K562 (cell line): ENCODE data around the gene PLCB1. TPM values are rescaled to one million over a fixed set of nuclear protein-coding genes. Genes with fewer than 3 reads are reported as not detected.

Experiments used
- ATAC-seq: fragments of 200-7000 bp; cut with Tn5 transposase; 3 replicates; pipeline ENCODE4 v1.9.1; 2020; ENCODE audit warnings: moderate library complexity
- BruUV-seq: library from RNA; stranded (reverse); fragments of 400-500 nt; replicated peaks from 2 replicates; lab custom pipeline; 2021; lab: Mats Ljungman, UMichigan
- CTCF ChIA-PET: fragments of 300-600 bp; formaldehyde crosslinking; extraction: SDS; loops from one replicate; lab custom pipeline; 2021; ENCODE audit warnings: low intra/inter-chr PET ratio; lab: Yijun Ruan, JAX
- POLR2A ChIA-PET: fragments of 300-600, 350-650 bp; sonication (Branson Sonifier 250); formaldehyde crosslinking; extraction: SDS; loops from one replicate; lab custom pipeline; 2021; ENCODE audit warnings: antibody characterized with exemption, inconsistent platforms; lab: Yijun Ruan, JAX
- DNase-seq, 4 experiments: peaks; one replicate each; pipeline versions ENCODE4 v3.0.0 to v3.0.0-alpha.2; 2011 to 2018; ENCODE audit warnings: low spot score in 3 of 4, mixed read lengths in 3 of 4; ENCODE audit errors: extremely low read depth in 1 of 4
- FAIRE-seq: peaks from 2 replicates; lab custom pipeline; 2011; peaks lifted over from hg19 to GRCh38; lab: Jason Lieb, UNC
- H2AFZ ChIP-seq: 2 replicates; pipeline ENCODE4 v1.6.0; 2011; ENCODE audit warnings: low read depth, low read length, control low read depth, inconsistent platforms
- H3K27ac ChIP-seq: fragments of 200-600 bp; 3 replicates; pipeline ENCODE4 v1.8.0; 2011; ENCODE audit warnings: low read depth, mild to moderate bottlenecking, control low read depth, inconsistent platforms, low read length, moderate library complexity, mixed read lengths; ENCODE audit errors: extremely low read depth
- H3K27me3 ChIP-seq, 2 experiments: fragments of 300-600 bp in 1 of 2; 2 replicates in 1 of 2; 3 replicates in 1 of 2; pipeline versions ENCODE4 v1.6.0 to v1.8.0; 2011; ENCODE audit warnings: inconsistent platforms in 2 of 2, low read length in 2 of 2, mild to moderate bottlenecking in 1 of 2, mixed read lengths in 1 of 2, moderate library complexity in 1 of 2; ENCODE audit not compliant: control insufficient read depth in 2 of 2, insufficient read depth in 2 of 2
- H3K36me3 ChIP-seq: fragments of 300-600 bp; 3 replicates; pipeline ENCODE4 v1.8.0; 2011; ENCODE audit warnings: mild to moderate bottlenecking, low read length, inconsistent platforms; ENCODE audit not compliant: control insufficient read depth, insufficient read depth
- H3K4me1 ChIP-seq, 2 experiments: fragments of 200-600 bp in 1 of 2; replicated peaks in 1 of 2; 2 replicates in 1 of 2; 3 replicates in 1 of 2; pipeline versions ENCODE4 v1.5.1 to v1.8.0; 2011; ENCODE audit warnings: inconsistent platforms in 2 of 2, low read length in 2 of 2, mild to moderate bottlenecking in 1 of 2, mixed read lengths in 1 of 2, moderate library complexity in 1 of 2; ENCODE audit not compliant: control insufficient read depth in 2 of 2, insufficient read depth in 2 of 2
- H3K4me2 ChIP-seq: 2 replicates; pipeline ENCODE4 v1.6.1; 2011; ENCODE audit warnings: low read length, control low read depth, inconsistent platforms, mixed read lengths; ENCODE audit not compliant: insufficient read depth
- H3K4me3 ChIP-seq: fragments of 200-600 bp; sonication (generic), shearing (Covaris generic); 2 replicates; pipeline ENCODE4 v1.5.1; 2016; ENCODE audit warnings: control low read depth, inconsistent platforms
- H3K79me2 ChIP-seq: fragments of 200-600 bp; 3 replicates; pipeline ENCODE4 v1.8.0; 2011; ENCODE audit warnings: low read length, inconsistent platforms; ENCODE audit not compliant: control insufficient read depth, insufficient read depth
- H3K9ac ChIP-seq, 2 experiments: 2 replicates each; pipeline versions ENCODE4 v1.6.0 to v1.6.1; 2011; ENCODE audit warnings: low read depth in 2 of 2, low read length in 2 of 2, control low read depth in 1 of 2, inconsistent platforms in 1 of 2, mild to moderate bottlenecking in 1 of 2, mixed read lengths in 1 of 2; ENCODE audit not compliant: insufficient read depth in 1 of 2
- H3K9me1 ChIP-seq: one replicate; pipeline ENCODE4 v1.6.0; 2011; ENCODE audit warnings: inconsistent platforms, mild to moderate bottlenecking, low read length, moderate library complexity; ENCODE audit not compliant: control insufficient read depth, insufficient read depth
- H3K9me3 ChIP-seq: replicated peaks from 2 replicates; pipeline ENCODE4 v1.5.1; 2011; ENCODE audit warnings: low read depth, low read length, inconsistent platforms; ENCODE audit not compliant: control insufficient read depth, insufficient read depth
- H4K20me1 ChIP-seq: replicated peaks from 2 replicates; pipeline ENCODE4 v1.6.1; 2011; ENCODE audit warnings: low read length, inconsistent platforms, mixed read lengths; ENCODE audit not compliant: control insufficient read depth, insufficient read depth
- ATF2 ChIP-seq: sonication (generic); formaldehyde crosslinking; IDR thresholded peaks from 2 replicates; pipeline ENCODE4 v1.8.1; 2022; ENCODE audit warnings: missing genetic modification reagents
- FOXA3 ChIP-seq, 2 experiments: fragments of 450-650 bp in 1 of 2; sonication (generic) in 1 of 2; formaldehyde crosslinking; IDR thresholded peaks in 1 of 2; conservative IDR thresholded peaks in 1 of 2; 2 replicates each; pipeline versions ENCODE4 v1.4.0 to v1.8.0; 2020 to 2022; ENCODE audit warnings: mild to moderate bottlenecking in 2 of 2, missing genetic modification reagents in 1 of 2
- JUN ChIP-seq, 2 experiments: sonication (generic) in 1 of 2; formaldehyde crosslinking in 1 of 2; IDR thresholded peaks; 2 replicates each; pipeline versions ENCODE4 v1.6.1 to v1.8.0; 2012 to 2022; ENCODE audit warnings: borderline replicate concordance in 2 of 2, mild to moderate bottlenecking in 2 of 2, improper control_type of control experiment in 1 of 2, low read depth in 1 of 2, low read length in 1 of 2, missing genetic modification reagents in 1 of 2
- PURB ChIP-seq: sonication (generic); formaldehyde crosslinking; IDR thresholded peaks from 2 replicates; pipeline ENCODE4 v1.9.0; 2021; ENCODE audit warnings: low read depth, mild to moderate bottlenecking, missing genetic modification reagents
- SP2 ChIP-seq: IDR thresholded peaks from 2 replicates; pipeline ENCODE4 v1.6.1; 2011; ENCODE audit warnings: mild to moderate bottlenecking, low read depth, low read length, moderate library complexity; ENCODE audit not compliant: poor library complexity, severe bottlenecking; ENCODE audit errors: extremely low read depth
- TFE3 ChIP-seq: fragments of 450-650 bp; formaldehyde crosslinking; IDR thresholded peaks from 2 replicates; pipeline ENCODE4 v1.4.0; 2020; ENCODE audit warnings: mild to moderate bottlenecking, mixed read lengths
- ZBTB49 ChIP-seq: sonication (generic); formaldehyde crosslinking; IDR thresholded peaks from 2 replicates; pipeline ENCODE4 v1.8.0; 2022; ENCODE audit warnings: missing genetic modification reagents, mild to moderate bottlenecking, borderline replicate concordance
- ZNF507 ChIP-seq: conservative IDR thresholded peaks from 2 replicates; pipeline ENCODE4 v1.6.1; 2017; ENCODE audit warnings: missing genetic modification characterization, missing compliant biosample characterization
- WGBS: fragments of 100-300 bp; shearing (Covaris generic); methylation state at CpG from one replicate; pipeline ENCODE4 v1.1.6; 2016; ENCODE audit warnings: low coverage, mixed read lengths; ENCODE audit not compliant: insufficient coverage; ENCODE audit errors: missing lambda C conversion rate; 5-methylcytosine and 5-hydroxymethylcytosine counted together
- in situ Hi-C: fragments of 300-500 bp; cut with MboI; formaldehyde crosslinking; loops from 4 replicates; pipeline ENCODE4 v1.15.0; 2018; ENCODE audit warnings: inconsistent platforms, mixed read lengths
- intact Hi-C: fragments of 100-400 bp; cut with micrococcal nuclease; formaldehyde crosslinking; loops from 2 replicates; pipeline ENCODE4 v1.14.2; 2022
- polyA plus RNA-seq, 8 experiments: library from polyadenylated mRNA; depleted of rRNA in 4 of 8; stranded (reverse) in 5 of 8; unstranded in 3 of 8; fragments of >200 nt; fragmentation: Nextera tagmentation in 2 of 8; fragmentation: Illumina TruSeq in 1 of 8; extraction: Ambion mirVana in 2 of 8; extraction: Trizol in 1 of 8; gene quantifications; 2 replicates each; pipeline versions ENCODE4 v1.2.1 to v1.2.3, GENCODE V29; 2011 to 2014; ENCODE audit warnings: inconsistent platforms in 1 of 8, missing spikeins in 1 of 8
- total RNA-seq, 7 experiments: library from RNA; depleted of rRNA in 6 of 7; stranded (reverse); fragments of >200 nt in 6 of 7; fragmentation: Illumina TruSeq in 2 of 7; extraction: Trizol in 2 of 7; gene quantifications; 2 replicates each; pipeline versions ENCODE4 v1.2.1 to v1.2.3, GENCODE V29; 2011 to 2021; ENCODE audit warnings: low replicate concordance in 1 of 7
- TF ChIP-seq, protein P1 (sequence below): fragments of 450-650 bp; IDR thresholded peaks from 2 replicates; pipeline ENCODE4 v1.6.1; 2018; ENCODE audit not compliant: partially characterized antibody

Gene PLCB1
- total and polyA plus RNA-seq, 9 of the 15 experiments (the other 6 are each of a cell fraction or from before 2014, with no cell fraction given), result 0.34 to 3.1 (median 1.3) TPM

DNA sequence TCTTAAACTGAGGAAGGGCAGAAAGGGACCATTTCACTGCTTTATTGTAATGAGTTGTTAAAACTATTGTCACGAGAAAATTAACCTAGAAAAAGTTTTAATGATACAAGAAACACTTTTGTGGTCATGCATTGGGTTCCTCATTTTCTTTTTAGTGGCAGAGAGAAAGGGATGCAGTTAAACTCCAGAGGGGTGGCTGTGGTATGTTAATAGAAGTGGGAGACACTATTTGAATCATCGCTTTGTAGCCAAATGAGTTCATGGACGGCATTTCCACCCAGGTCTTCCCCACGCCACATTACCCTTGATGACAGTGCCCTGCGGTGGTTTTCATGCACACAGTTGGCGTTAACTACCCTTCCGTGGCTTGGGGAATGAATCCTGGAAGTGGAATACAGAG, 235.6 kb downstream of the PLCB1 start (continued):
- TF ChIP-seq ZBTB49 (CRISPR knock-in tag), result no peak
- no peak for TF ChIP-seq SP2

DNA sequence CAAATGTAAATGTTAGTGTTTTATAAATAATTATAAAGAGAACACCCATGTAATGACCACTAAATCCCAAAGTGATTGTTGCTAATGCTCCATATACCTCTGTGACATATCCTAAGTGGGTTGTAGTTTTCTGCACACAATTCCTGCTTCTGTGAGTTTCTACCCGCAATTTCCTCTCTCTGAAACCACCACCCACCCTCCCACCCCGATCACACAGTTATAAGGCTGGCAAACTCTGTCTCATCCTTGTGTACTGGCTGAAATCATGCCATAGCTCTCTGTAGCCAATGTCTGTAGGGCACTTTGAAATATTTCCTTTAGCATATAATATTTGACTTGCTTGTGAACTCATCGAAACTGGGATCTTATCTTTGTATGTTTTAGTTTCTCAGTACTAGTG, 236.6 kb downstream of the PLCB1 start:
- Histone ChIP-seq H3K4me2 (no peak overlapping the region), H3K4me3 (no peak overlapping the region), H3K36me3 (no peaks in the 10 kb centered on the region), H3K27me3 (no peaks in the 10 kb centered on the region), H3K79me2 (no peaks in the 10 kb centered on the region)
- FAIRE-seq (no peak), ATAC-seq (no peak)
- POLR2A ChIA-PET, result no interaction called here
- TF ChIP-seq ZNF507 (tag) (no peak), FOXA3 (CRISPR knock-in tag; conservative IDR thresholded peaks at IDR 0.05 in 1 of 2, IDR thresholded peaks at IDR 0.05 in 1 of 2) (no peak), PURB (CRISPR knock-in tag) (no peak), TFE3 (CRISPR knock-in tag) (no peak), ATF2 (CRISPR knock-in tag) (no peak), JUN (IDR thresholded peaks at IDR 0.05; ENCODE audit: borderline replicate concordance, low read depth, low read length) (no peak), JUN (CRISPR knock-in tag; IDR thresholded peaks at IDR 0.05; ENCODE audit: borderline replicate concordance) (no peak)
- TF ChIP-seq, protein P1, sequence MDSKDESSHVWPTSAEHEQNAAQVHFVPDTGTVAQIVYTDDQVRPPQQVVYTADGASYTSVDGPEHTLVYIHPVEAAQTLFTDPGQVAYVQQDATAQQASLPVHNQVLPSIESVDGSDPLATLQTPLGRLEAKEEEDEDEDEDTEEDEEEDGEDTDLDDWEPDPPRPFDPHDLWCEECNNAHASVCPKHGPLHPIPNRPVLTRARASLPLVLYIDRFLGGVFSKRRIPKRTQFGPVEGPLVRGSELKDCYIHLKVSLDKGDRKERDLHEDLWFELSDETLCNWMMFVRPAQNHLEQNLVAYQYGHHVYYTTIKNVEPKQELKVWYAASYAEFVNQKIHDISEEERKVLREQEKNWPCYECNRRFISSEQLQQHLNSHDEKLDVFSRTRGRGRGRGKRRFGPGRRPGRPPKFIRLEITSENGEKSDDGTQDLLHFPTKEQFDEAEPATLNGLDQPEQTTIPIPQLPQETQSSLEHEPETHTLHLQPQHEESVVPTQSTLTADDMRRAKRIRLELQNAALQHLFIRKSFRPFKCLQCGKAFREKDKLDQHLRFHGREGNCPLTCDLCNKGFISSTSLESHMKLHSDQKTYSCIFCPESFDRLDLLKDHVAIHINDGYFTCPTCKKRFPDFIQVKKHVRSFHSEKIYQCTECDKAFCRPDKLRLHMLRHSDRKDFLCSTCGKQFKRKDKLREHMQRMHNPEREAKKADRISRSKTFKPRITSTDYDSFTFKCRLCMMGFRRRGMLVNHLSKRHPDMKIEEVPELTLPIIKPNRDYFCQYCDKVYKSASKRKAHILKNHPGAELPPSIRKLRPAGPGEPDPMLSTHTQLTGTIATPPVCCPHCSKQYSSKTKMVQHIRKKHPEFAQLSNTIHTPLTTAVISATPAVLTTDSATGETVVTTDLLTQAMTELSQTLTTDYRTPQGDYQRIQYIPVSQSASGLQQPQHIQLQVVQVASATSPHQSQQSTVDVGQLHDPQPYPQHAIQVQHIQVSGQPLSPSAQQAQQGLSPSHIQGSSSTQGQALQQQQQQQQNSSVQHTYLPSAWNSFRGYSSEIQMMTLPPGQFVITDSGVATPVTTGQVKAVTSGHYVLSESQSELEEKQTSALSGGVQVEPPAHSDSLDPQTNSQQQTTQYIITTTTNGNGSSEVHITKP, result no peak
- TF ChIP-seq, all 486 proteins: peak for 0
- H3K27ac ChIP-seq, result no peak overlapping the region
- intact Hi-C loops, result no loop called here
- in situ Hi-C loops, result no loop called here
- no peak for DNase-seq
- no peaks in the 10 kb centered on the region for H3K9me3 ChIP-seq
- no peak overlapping the region for H3K9ac ChIP-seq
- CTCF ChIA-PET, result no interaction called here
- 0% methylated on average over 2 of the region's 3 CpGs for WGBS
- H3K4me1 ChIP-seq, result no peaks in the 10 kb centered on the region
- H3K9me1 ChIP-seq, result no peaks in the 10 kb centered on the region
- no TSS peak for BruUV-seq
- H4K20me1 ChIP-seq, result no peaks in the 10 kb centered on the region
- no peak overlapping the region for H2AFZ ChIP-seq
